HT-29 (cell line): ENCODE measurements around the gene HSD17B8. TPM values are rescaled to one million over a fixed set of nuclear protein-coding genes. Genes with fewer than 3 reads are reported as not detected.

Experiments
- DNase-seq: peaks from one replicate; pipeline ENCODE4 v3.0.0-alpha.2; 2015; ENCODE audit warnings: low spot score
- total RNA-seq: library from RNA; depleted of rRNA; stranded (reverse); fragments of >200 nt; shearing (Covaris generic); gene quantifications from 2 replicates; pipeline ENCODE4 v1.2.3, GENCODE V29; 2014

Gene HSD17B8
- total RNA-seq, 1 experiment from 2014 or later: 28.0 TPM

- no peak for DNase-seq
Observed at GRCh38 chr6:33171016-33171879, 33.2 kb upstream of the HSD17B8 start.

GRCh38 chr6:33171880-33172687, 32.4 kb upstream of the HSD17B8 start:
- DNase-seq: no peak

- peak; percentile 41 for DNase-seq
Observed at GRCh38 chr6:33172688-33173534, 31.5 kb upstream of the HSD17B8 start.

DNA sequence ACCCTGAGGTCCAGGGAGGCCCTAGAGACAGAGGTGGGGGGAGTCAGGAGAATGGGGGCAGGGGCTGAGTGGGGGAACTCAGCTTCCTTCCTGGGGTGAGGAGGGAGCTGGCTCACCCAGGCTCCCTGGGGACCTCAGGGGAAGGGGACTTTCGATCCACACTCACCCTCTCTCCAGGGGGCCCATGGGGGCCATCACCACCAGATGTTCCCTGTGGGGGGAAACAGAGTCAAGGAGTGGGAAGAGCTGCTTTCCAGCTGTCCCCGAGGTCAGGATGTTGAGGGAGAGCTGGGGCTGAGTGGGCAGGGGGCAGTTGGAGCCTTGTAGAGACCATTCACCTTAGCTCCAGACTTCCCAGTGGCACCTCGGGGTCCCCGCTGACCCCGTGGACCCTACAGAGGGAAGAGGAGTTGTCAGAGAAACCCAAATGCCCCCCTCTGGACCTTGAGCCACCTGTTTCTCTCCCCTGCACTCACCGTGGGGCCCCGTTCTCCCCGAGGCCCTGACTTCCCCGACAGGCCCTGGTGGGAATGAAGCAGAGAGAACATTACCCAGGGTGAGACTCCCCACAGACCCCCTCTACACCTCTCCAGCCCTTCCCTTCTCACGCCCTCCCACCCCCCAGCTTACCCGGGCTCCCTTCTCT, 30.8 kb upstream of the HSD17B8 start:
- no peak for DNase-seq

- DNase-seq: no peak
Observed at GRCh38 chr6:33174784-33175183, 29.7 kb upstream of the HSD17B8 start.

GRCh38 chr6:33175436-33176069, 28.9 kb upstream of the HSD17B8 start:
- no peak for DNase-seq

DNA sequence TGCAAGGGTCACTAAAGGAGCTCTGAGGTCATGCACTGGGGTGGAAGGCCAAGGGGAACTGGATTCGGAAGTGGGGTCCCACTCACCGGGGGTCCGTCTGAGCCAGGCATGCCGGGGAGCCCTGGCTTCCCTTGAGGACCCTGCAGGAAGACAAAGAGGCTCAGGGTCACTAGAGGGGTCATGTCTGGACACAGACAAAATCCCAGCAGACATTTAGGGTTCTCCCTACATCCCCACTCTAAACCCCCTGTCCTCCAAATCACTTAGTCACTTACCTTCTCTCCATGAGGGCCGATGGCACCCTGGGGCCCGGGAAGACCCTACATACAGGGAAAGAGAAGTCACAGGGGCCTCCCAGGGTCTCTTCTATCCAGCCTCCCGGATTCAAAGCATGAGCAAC, 27.5 kb upstream of the HSD17B8 start:
- DNase-seq: no peak

GRCh38 chr6:33177552-33178446, 26.7 kb upstream of the HSD17B8 start:
- no peak for DNase-seq

DNA sequence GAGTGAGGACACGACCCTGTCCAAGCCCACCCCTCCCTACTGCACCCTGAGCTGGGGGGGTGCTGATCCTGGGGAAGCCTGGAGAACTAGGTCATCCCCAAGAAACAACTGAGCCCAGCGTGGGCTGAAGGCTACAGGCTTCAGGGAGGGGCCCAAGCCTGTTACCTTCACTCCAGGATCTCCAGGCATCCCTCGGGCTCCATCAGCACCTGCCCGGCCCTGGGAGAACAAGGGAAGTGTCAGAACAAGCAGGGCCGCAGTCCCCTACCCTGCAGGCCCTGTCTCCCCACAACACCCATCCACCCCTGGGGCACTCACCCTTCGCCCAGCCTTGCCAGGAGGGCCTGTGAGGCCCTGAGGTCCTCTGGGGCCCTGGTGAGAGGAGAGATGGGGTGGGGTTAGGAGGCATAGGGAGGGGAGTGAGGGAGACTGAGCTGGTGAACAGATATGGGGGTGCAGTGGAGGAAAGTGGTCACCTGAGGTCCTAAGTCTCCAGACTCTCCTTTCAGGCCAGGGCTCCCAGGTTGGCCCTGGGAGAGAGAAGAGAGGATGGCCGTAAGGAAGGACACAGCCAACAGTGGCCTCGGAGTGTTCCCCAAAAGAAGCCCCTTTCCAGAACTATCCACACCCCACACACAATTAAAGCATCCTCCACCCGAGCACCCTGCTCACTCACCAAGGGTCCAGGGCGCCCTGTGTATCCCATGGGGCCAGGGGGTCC, 25.5 kb upstream of the HSD17B8 start:
- no peak for DNase-seq

- DNase-seq: no peak
Observed at GRCh38 chr6:33181141-33181540, 23.3 kb upstream of the HSD17B8 start.

DNA sequence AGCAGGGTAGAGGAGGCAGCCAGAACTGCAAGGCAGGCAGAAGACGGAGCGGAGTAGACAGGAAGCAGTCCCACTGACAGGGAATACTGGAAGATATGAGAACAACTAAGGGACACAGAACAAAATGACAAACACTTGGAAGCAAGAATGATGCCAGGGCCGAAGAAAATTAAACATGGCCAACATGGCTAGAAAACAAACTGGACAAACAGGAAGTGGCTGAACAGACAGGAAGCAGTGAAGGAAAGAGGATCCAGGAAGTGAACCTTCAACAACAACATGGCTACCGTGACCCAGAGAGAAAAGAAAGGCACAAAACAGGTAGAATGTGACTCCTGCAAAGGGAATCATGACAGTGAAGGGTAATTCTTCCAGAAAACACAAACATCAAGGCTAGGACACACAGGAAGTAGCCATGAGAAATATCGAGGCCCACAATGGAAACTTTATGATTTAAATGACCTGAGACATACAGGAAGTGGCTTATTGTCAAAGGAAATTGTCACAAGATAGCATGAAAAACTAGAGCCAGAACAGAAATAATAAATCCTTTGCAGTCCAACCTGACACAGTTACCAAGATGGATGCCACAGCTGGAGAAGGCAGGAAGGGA, 21.3 kb upstream of the HSD17B8 start:
- DNase-seq: no peak

- no peak for DNase-seq
Observed at GRCh38 chr6:33185190-33185589, 19.3 kb upstream of the HSD17B8 start.

- no peak for DNase-seq
Observed at GRCh38 chr6:33185654-33186187, 18.7 kb upstream of the HSD17B8 start.

- DNase-seq: no peak
Observed at GRCh38 chr6:33187809-33188208, 16.6 kb upstream of the HSD17B8 start.

GRCh38 chr6:33189164-33189563, 15.3 kb upstream of the HSD17B8 start:
- DNase-seq: no peak

- DNase-seq: no peak
Observed at GRCh38 chr6:33189625-33190448, 14.6 kb upstream of the HSD17B8 start.

DNA sequence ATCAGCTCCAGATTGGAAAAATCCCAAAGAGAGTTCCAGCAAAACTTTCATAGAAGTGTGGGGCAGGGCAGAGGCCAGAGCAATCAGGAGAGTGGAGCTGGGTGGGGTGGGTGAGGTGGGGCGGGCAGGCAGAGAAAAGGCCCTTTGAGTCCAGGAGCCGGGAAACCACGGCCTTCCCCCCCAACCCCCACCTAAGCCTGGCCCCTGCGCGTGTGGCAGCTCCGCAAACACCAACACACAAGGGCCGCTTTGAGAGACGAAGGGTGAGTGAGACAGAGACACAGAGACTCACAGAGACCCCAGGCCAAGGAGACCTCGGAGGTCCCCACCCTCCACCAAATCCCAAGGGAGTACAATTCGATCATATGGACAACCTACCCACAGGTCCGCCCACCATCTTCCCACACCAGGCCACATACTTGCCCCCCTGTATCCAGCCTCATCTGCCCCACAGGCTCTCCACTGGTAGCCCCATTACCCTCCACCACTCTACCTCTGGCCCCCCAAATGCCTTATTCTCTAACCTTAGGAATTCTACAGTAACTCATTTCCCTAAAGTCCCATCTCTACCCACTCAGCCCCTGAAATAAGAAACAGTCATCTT, 13.8 kb upstream of the HSD17B8 start:
- DNase-seq: no peak
